Adrenal gland (tissue), 5 donors: ENCODE results near the gene TRMU.

Experiments
- POLR2A ChIP-seq, 2 donors: fragments of 450-650 bp; IDR thresholded peaks; one replicate each; pipeline ENCODE4 v1.6.1; 2017; ENCODE audit warnings: antibody characterized with exemption in 2 of 2, mild to moderate bottlenecking in 2 of 2, moderate library complexity in 1 of 2
- TF ChIP-seq, protein P1 (sequence below), 6 experiments: fragments of 450-650 bp in 4 of 6; fragments of 200-600 bp in 2 of 6; sonication (generic) in 1 of 6; IDR thresholded peaks; 1 replicate in 5 of 6; 2 replicates in 1 of 6; pipeline versions ENCODE4 v1.5.1 to v1.8.0; 2016 to 2021; ENCODE audit warnings: antibody characterized with exemption in 6 of 6, mild to moderate bottlenecking in 2 of 6, moderate library complexity in 1 of 6
- donor health status: DM: no; HTN: no; CAD: no.

DNA sequence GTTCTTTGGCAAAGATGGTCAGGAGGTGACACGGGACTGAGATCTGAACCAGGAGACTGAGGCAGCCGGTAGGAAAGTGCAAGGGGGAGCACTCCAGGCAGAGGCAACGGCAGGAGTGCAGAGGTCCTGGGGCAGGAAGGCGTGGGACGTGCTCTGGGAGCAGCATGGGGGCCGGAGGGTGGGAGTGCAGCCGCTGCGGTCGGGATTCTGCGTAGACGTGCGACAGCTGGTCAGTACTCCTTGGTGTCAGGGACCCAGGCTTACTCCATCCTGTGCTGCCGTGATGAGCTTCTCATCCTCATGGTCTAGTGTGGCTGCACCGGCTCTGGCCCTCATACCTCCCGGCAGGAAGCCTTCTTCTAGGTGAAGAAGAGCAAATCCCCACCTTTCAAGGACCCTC is 16.9 kb upstream of the TRMU start:
- TF ChIP-seq, protein P1, sequence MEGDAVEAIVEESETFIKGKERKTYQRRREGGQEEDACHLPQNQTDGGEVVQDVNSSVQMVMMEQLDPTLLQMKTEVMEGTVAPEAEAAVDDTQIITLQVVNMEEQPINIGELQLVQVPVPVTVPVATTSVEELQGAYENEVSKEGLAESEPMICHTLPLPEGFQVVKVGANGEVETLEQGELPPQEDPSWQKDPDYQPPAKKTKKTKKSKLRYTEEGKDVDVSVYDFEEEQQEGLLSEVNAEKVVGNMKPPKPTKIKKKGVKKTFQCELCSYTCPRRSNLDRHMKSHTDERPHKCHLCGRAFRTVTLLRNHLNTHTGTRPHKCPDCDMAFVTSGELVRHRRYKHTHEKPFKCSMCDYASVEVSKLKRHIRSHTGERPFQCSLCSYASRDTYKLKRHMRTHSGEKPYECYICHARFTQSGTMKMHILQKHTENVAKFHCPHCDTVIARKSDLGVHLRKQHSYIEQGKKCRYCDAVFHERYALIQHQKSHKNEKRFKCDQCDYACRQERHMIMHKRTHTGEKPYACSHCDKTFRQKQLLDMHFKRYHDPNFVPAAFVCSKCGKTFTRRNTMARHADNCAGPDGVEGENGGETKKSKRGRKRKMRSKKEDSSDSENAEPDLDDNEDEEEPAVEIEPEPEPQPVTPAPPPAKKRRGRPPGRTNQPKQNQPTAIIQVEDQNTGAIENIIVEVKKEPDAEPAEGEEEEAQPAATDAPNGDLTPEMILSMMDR (IDR thresholded peaks at IDR 0.05): no peak
- TF ChIP-seq POLR2A (IDR thresholded peaks at IDR 0.05): no peak
